ENCODE measurements around the gene TRPV5.

DNA sequence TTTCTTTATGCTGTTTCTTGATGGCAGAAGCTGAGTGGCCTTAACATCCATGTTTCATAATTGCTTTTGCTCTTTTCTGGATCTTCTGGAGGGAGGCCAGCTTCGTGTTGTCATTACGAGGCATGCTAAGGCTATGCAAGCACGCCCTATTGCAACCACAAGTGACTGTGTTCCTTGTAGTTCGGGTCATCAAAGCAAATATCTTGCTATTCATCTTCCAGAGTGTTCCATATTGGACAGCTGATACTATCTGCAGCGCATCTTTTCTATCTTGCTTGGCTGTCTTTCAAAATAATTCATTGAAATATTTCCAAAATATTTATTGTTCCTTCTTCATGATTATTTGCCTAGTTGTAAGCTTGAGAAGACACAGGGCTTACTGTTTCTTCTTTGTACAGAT, 73.7 kb downstream of the TRPV5 start:
- TF ChIP-seq, protein P1, sequence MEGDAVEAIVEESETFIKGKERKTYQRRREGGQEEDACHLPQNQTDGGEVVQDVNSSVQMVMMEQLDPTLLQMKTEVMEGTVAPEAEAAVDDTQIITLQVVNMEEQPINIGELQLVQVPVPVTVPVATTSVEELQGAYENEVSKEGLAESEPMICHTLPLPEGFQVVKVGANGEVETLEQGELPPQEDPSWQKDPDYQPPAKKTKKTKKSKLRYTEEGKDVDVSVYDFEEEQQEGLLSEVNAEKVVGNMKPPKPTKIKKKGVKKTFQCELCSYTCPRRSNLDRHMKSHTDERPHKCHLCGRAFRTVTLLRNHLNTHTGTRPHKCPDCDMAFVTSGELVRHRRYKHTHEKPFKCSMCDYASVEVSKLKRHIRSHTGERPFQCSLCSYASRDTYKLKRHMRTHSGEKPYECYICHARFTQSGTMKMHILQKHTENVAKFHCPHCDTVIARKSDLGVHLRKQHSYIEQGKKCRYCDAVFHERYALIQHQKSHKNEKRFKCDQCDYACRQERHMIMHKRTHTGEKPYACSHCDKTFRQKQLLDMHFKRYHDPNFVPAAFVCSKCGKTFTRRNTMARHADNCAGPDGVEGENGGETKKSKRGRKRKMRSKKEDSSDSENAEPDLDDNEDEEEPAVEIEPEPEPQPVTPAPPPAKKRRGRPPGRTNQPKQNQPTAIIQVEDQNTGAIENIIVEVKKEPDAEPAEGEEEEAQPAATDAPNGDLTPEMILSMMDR (IDR thresholded peaks at IDR 0.05) = no peak
- TF ChIP-seq POLR2A (IDR thresholded peaks at IDR 0.05) = no peak
